Right atrium auricular region (tissue), 2 donors: Measurements from ENCODE around the gene ZBTB9. TPM values are rescaled to one million over a fixed set of nuclear protein-coding genes. Genes with fewer than 3 reads are reported as not detected.
"Not testable (repeated sequence)": the region's sequence is repeated elsewhere in the genome, so short reads cannot be mapped to it uniquely, and the experiment has no call there.

Experiments
- DNase-seq: peaks from one replicate; pipeline ENCODE4 v3.0.0-alpha.2; 2019; ENCODE audit warnings: low spot score
- H3K27ac ChIP-seq, 2 donors: fragments of 200-600 bp; sonication (generic); 1 replicate in 1 of 2; 2 replicates in 1 of 2; pipeline ENCODE4 v1.5.1; 2016 to 2019
- H3K27me3 ChIP-seq, 2 donors: fragments of 200-600 bp; sonication (generic); one replicate each; pipeline versions ENCODE4 v1.5.1 to v1.6.0; 2017 to 2019
- H3K36me3 ChIP-seq: fragments of 200-600 bp; sonication (generic); one replicate; pipeline ENCODE4 v1.5.1; 2016
- H3K4me1 ChIP-seq, 2 donors: fragments of 200-600 bp; sonication (generic); one replicate each; pipeline versions ENCODE4 v1.5.1 to v1.6.0; 2017 to 2019
- H3K4me3 ChIP-seq, 2 donors: fragments of 200-600 bp; sonication (generic); 1 replicate in 1 of 2; 2 replicates in 1 of 2; pipeline ENCODE4 v1.5.1; 2017 to 2019; ENCODE audit warnings: mild to moderate bottlenecking in 1 of 2, moderate library complexity in 1 of 2
- H3K9me3 ChIP-seq, 2 donors: fragments of 200-600 bp; sonication (generic); one replicate each; pipeline ENCODE4 v1.5.1; 2019
- total RNA-seq, 2 donors: library from RNA; depleted of rRNA; stranded (reverse); fragments of >200 nt; gene quantifications; one replicate each; pipeline ENCODE4 v1.1.0, GENCODE V29; 2016
- TF ChIP-seq, protein P1 (sequence below), 2 donors: fragments of 200-600 bp; sonication (generic); IDR thresholded peaks; one replicate each; pipeline ENCODE4 v1.5.1; 2019; ENCODE audit warnings: antibody characterized with exemption in 2 of 2

ZBTB9 gene
- total RNA-seq, 2 donors from 2014 or later, result 1.3 to 4.1 TPM

DNA sequence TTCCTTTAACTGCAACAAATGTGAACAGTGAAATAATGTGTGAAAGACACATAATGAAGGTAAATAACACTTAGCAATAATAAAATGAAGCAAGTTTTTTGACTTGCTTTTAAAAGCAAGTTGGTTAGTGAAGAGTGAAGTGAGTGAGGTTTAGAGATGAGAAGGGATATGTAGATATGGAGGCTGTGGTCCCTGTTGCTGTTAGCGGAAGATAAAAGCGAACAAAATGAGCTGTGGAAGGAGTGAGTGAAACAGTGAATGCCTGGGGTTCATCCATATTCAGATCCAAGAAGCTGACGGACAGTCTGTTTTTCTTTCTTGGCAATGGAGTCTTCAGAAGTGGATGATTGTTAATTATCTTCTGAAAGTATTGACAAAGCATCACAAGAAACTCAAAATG is 23.5 kb downstream of the ZBTB9 start:
- Histone ChIP-seq H3K9me3 (no peaks in the 10 kb centered on the region), H3K27me3 (no peaks in the 10 kb centered on the region), H3K36me3 (no peaks in the 10 kb centered on the region), H3K4me1 (no peaks in the 10 kb centered on the region), H3K27ac (no peak overlapping the region), H3K4me3 (no peak overlapping the region)
- DNase-seq, result no peak
- TF ChIP-seq, protein P1, sequence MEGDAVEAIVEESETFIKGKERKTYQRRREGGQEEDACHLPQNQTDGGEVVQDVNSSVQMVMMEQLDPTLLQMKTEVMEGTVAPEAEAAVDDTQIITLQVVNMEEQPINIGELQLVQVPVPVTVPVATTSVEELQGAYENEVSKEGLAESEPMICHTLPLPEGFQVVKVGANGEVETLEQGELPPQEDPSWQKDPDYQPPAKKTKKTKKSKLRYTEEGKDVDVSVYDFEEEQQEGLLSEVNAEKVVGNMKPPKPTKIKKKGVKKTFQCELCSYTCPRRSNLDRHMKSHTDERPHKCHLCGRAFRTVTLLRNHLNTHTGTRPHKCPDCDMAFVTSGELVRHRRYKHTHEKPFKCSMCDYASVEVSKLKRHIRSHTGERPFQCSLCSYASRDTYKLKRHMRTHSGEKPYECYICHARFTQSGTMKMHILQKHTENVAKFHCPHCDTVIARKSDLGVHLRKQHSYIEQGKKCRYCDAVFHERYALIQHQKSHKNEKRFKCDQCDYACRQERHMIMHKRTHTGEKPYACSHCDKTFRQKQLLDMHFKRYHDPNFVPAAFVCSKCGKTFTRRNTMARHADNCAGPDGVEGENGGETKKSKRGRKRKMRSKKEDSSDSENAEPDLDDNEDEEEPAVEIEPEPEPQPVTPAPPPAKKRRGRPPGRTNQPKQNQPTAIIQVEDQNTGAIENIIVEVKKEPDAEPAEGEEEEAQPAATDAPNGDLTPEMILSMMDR (IDR thresholded peaks at IDR 0.05), result no peak

DNA sequence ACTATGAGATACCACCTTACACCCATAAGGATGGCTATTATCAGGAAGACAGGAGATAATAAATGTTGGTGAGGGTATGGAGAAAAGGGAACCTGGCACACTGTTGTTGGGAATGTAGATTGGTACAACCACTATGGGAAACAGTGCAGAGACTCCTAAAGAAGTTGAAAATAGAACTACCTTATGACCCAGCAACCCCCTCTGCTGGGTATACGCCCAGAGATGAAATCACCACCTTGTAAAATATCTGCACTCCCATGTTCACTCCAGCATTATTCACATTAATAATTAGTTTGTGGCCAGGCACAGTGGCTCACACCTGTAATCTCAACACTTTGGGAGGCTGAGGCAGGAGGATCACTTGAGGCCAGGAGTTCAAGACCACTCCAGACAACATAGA is 26.8 kb downstream of the ZBTB9 start:
- no peak for DNase-seq
- Histone ChIP-seq H3K27ac (no peak overlapping the region), H3K4me3 (no peak overlapping the region), H3K9me3 (no peaks in the 10 kb centered on the region), H3K36me3 (no peaks in the 10 kb centered on the region), H3K4me1 (no peaks in the 10 kb centered on the region), H3K27me3 (no peaks in the 10 kb centered on the region)
- TF ChIP-seq, protein P1 (IDR thresholded peaks at IDR 0.05), result no peak

DNA sequence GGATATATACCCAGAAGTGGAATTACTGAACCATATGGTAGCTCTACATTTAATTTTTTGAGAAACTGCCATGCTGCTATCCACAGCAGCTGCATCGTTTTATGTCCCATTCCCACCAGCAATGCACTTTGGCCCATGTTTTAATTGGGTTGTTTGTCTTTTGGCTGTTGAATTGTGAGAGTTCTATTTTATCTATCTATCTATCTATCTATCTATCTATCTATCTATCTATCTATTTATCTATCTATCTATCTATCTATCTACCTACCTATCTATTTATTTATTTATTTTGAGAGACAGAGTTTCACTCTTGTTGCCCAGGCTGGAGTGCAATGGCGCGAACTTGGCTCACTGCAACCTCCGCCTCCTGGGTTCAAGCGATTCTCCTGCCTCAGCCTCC is 28.2 kb downstream of the ZBTB9 start:
- not testable (repeated sequence) for H3K27ac ChIP-seq, DNase-seq, H3K9me3 ChIP-seq, H3K36me3 ChIP-seq, H3K4me1 ChIP-seq, H3K27me3 ChIP-seq, H3K4me3 ChIP-seq

DNA sequence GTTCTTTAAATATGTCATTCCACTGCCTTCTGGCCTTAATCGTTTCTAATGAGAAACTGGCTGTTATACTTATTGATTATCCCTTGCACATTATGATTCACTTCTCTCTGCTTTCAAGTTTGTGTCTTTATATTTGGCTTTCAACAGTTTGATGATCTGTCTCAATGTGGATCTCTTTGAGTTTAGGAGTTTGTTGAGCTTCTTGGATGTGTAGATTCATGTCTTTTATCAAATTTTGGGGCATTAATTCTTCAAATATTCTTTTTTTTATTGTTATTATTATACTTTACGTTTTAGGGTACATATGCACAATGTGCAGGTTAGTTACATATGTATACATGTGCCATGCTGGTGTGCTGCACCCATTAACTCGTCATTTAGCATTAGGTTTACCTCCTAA is 29.3 kb downstream of the ZBTB9 start:
- Histone ChIP-seq H3K4me3 (no peak overlapping the region), H3K9me3 (no peaks in the 10 kb centered on the region), H3K36me3 (no peaks in the 10 kb centered on the region), H3K4me1 (no peaks in the 10 kb centered on the region), H3K27ac (no peak overlapping the region), H3K27me3 (no peaks in the 10 kb centered on the region)
- TF ChIP-seq, protein P1 (IDR thresholded peaks at IDR 0.05), result no peak
- DNase-seq, result no peak

DNA sequence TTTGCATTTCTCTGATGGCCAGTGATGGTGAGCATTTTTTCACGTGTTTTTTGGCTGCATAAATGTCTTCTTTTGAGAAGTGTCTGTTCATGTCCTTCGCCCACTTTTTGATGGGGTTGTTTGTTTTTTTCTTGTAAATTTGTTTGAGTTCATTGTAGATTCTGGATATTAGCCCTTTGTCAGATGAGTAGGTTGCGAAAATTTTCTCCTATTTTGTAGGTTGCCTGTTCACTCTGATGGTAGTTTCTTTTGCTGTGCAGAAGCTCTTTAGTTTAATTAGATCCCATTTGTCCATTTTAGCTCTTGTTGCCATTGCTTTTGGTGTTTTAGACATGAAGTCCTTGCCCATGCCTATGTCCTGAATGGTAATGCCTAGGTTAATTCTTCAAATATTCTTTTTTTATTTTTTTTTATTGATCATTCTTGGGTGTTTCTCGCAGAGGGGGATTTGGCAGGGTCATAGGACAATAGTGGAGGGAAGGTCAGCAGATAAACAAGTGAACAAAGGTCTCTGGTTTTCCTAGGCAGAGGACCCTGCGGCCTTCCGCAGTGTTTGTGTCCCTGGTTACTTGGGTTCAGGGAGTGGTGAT is 30.4 kb downstream of the ZBTB9 start:
- H3K4me3 ChIP-seq, H3K9me3 ChIP-seq, H3K27ac ChIP-seq, DNase-seq, H3K4me1 ChIP-seq, H3K27me3 ChIP-seq, H3K36me3 ChIP-seq: not testable (repeated sequence)

DNA sequence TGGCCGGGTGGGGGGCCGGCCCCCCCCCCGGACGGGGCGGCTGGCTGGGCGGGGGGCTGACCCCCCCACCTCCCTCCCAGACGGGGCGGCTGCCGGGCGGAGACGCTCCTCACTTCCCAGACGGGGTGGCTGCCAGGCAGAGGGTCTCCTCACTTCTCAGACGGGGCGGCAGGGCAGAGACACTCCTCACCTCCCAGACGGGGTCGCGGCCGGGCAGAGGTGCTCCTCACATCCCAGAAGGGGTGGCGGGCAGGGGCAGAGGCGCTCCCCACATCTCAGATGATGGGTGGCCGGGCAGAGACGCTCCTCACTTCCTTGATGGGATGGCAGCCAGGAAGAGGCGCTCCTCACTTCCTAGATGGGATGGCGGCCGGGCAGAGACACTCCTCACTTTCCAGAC is 31.3 kb downstream of the ZBTB9 start:
- H3K9me3 ChIP-seq, result not testable (repeated sequence)

DNA sequence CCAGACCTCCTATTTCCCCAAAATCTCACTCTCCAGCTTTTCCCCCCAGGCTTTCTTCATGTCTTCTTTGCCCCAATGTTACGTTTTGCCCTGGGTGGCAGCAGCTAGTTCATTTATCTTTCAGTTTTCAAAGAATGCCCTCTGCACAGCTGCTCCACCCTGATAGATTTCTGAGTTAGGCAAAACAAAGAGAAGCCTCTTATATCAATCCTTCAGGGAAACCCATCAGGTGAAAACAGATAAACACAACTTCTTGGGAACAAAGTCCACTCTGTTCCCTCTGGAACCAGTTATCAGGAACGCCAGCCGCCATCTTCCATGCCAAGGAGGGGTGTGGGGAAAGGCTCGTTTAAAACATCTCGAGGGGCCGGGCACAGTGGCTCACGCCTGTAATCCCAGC is 34.0 kb downstream of the ZBTB9 start:
- no peak overlapping the region for H3K27ac ChIP-seq
- no peaks in the 10 kb centered on the region for H3K36me3 ChIP-seq
- DNase-seq, result no peak
- no peak overlapping the region for H3K4me3 ChIP-seq
- H3K27me3 ChIP-seq, result no peaks in the 10 kb centered on the region
- H3K9me3 ChIP-seq, result no peaks in the 10 kb centered on the region
- TF ChIP-seq, protein P1 (IDR thresholded peaks at IDR 0.05), result no peak
- no peaks in the 10 kb centered on the region for H3K4me1 ChIP-seq

More for the DNA sequence above, 31.3 kb downstream of the ZBTB9 start:
- not testable (repeated sequence) for H3K27ac ChIP-seq, H3K27me3 ChIP-seq, H3K4me1 ChIP-seq, H3K4me3 ChIP-seq, DNase-seq, H3K36me3 ChIP-seq
